IPS DF 6.9 (cell line): Measurements from ENCODE around the gene EPG5.
A peak's percentile ranks its signal among the peaks of the same experiment; 100 is the strongest.

Source experiments
- DNase-seq: peaks from one replicate; pipeline ENCODE4 v3.0.0-alpha.2; 2013; ENCODE audit warnings: low read depth, low spot score
- H3K27ac ChIP-seq: one replicate; pipeline ENCODE4 v1.5.1; 2013; ENCODE audit warnings: low read length, control low read depth
- H3K27me3 ChIP-seq: 2 replicates; pipeline ENCODE4 v1.6.1; 2013; ENCODE audit warnings: mild to moderate bottlenecking, low read length; ENCODE audit not compliant: control insufficient read depth, insufficient read depth
- H3K36me3 ChIP-seq: 2 replicates; pipeline ENCODE4 v1.6.1; 2013; ENCODE audit warnings: low read length; ENCODE audit not compliant: control insufficient read depth, insufficient read depth
- H3K4me1 ChIP-seq: 2 replicates; pipeline ENCODE4 v1.6.1; 2013; ENCODE audit warnings: low read length; ENCODE audit not compliant: control insufficient read depth, insufficient read depth
- H3K4me3 ChIP-seq: 2 replicates; pipeline ENCODE4 v1.5.1; 2013; ENCODE audit warnings: mild to moderate bottlenecking, low read length
- H3K9me3 ChIP-seq: 2 replicates; pipeline ENCODE4 v1.6.1; 2013; ENCODE audit warnings: low read length, inconsistent platforms; ENCODE audit not compliant: control insufficient read depth, insufficient read depth
- WGBS: extraction: QIAGEN DNeasy Blood & Tissue Kit; methylation state at CpG from one replicate; pipeline ENCODE4 v1.1.7; 2013; ENCODE audit warnings: mixed read lengths, missing lambda C conversion rate; ENCODE audit not compliant: insufficient read length, insufficient coverage; 5-methylcytosine and 5-hydroxymethylcytosine counted together

The EPG5 gene

GRCh38 chr18:45967007-45967706, at the start of gene EPG5:
Gene EPG5, minus strand, starts transcription at chr18:45967329. Its CDS starts 90 bp downstream, at chr18:45967239.
- no CpG with 5 or more reads among the region's 50 CpGs for WGBS
- Histone ChIP-seq H3K36me3 (no peaks in the 10 kb centered on the region), H3K4me3 (peak within 1 kb of the TSS; percentile 66; the same call in 1 of the 2 replicates), H3K9me3 (no peaks in the 10 kb centered on the region), H3K4me1 (no peaks in the 10 kb centered on the region), H3K27ac (no peak within 1 kb of the TSS), H3K27me3 (no peaks in the 10 kb centered on the region)
- DNase-seq: peak; percentile 92

DNA sequence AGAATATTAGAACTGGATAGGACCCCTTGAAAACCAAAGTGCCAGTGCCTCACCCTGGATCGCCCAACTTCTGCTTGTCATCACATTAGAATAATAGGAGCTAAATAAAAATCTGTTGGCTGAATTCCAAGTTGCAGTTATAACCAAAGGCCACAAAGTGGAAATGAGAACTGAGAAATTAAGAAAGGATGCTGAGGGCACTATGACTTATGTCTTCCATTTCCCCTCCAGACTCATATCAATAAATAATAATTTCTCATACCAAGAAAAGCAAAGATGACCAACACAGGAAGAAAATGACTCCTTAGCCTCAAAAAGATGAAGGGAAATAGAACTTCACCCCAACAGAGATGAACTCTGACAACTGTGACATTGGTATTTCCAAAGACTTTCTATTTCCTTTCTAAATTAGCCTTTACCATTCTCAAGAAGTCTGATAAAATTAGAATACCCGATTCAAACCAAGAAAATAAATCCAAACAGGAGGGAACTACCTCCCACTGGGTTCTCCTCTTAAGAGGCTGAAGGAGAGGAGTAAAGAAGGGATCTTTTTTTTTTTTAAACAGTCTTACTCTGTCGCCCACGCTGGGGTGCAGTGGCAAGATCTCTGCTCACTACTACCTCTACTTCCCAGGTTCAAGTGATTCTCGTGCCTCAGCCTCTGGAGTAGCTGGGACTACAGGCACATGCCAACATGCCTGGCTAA, 46.5 kb upstream of the EPG5 start:
- H3K4me3 ChIP-seq: no peak overlapping the region
- WGBS: no CpG with 5 or more reads among the region's 5 CpGs
- no peaks in the 10 kb centered on the region for H3K27me3 ChIP-seq
- no peaks in the 10 kb centered on the region for H3K36me3 ChIP-seq
- H3K27ac ChIP-seq: no peak overlapping the region
- DNase-seq: no peak
- no peaks in the 10 kb centered on the region for H3K4me1 ChIP-seq
- no peaks in the 10 kb centered on the region for H3K9me3 ChIP-seq

DNA sequence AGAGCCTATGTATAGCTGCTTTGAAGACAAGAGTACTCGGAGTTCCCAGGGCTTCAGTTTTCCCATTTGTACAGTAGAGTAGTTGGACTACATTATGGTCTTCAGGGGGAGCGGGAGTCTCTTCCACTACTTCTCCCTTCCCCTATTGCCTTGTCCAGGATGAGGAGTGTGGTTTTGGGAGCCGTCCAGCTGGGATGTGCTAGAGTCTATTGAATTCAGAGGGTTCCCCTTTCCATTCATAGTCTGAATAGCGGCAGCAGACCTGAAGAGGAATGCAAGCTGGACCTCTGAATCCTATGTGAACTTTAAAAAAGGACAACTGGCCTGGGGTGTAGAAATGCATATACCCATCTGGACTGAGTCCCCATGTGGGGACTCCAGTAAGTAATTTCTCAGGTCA, 43.5 kb upstream of the EPG5 start:
- Histone ChIP-seq H3K27me3 (no peaks in the 10 kb centered on the region), H3K36me3 (no peaks in the 10 kb centered on the region), H3K4me1 (no peaks in the 10 kb centered on the region), H3K9me3 (no peaks in the 10 kb centered on the region), H3K4me3 (no peak overlapping the region), H3K27ac (no peak overlapping the region)
- no peak for DNase-seq
- no CpG with 5 or more reads among the region's 4 CpGs for WGBS

DNA sequence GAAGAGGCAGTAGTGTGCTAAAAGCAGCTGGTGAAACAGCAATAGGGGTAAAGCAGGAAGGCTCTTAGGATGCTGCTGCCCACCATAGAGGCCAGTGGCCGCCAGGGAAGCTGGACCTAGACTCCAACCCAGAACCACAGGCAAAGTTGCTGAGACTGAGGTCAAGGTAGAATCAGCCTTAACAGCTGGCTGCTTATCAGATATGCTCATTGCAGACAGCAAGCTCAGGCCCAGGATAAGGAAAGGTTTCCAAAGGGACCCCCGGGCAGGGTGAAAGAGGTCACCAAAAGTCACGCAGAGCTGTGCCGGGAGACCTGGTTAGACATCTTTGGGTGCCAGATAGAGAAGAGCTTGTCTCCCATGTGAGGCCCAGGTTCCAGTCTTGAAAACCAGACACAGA, 42.9 kb upstream of the EPG5 start:
- Histone ChIP-seq H3K27ac (no peak overlapping the region), H3K4me3 (no peak overlapping the region), H3K36me3 (no peaks in the 10 kb centered on the region), H3K4me1 (no peaks in the 10 kb centered on the region), H3K9me3 (no peaks in the 10 kb centered on the region), H3K27me3 (no peaks in the 10 kb centered on the region)
- DNase-seq: no peak
- WGBS: no CpG with 5 or more reads among the region's 4 CpGs

DNA sequence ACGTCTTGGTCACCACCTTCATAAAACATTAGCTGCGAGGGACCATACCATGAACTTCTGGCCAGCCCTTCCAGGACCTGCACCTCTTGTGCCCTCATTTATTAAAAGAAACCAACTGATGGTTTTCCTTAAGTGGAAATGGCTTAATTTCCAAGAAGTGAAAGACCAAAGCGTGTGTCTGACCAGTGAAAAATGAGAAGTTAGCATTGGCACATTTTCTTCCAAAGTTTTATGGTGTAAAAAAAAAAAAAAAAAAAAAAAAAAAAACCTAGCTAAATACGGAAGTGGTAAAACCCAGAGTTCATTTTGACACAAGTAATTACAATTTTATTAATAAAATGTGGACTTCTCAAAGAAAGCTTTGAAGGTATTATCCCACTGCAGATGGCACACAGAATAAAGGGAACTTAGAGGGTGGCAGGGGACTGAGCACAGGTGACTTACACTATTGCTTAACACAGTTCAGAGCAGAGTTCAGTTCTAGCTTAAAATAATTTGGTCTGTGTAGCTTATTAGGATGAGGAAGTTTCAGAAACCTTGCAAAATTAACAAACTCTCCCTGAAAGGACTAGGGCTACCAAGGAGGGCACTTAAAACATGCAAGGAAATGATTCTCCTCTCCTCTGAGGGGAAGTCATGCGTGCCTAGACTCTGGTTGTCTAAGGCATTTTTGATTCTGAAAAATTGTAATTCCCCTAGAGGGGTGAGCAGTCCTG, 42.2 kb upstream of the EPG5 start:
- no peaks in the 10 kb centered on the region for H3K27me3 ChIP-seq
- no peaks in the 10 kb centered on the region for H3K36me3 ChIP-seq
- H3K27ac ChIP-seq: no peak overlapping the region
- H3K9me3 ChIP-seq: no peaks in the 10 kb centered on the region
- no peaks in the 10 kb centered on the region for H3K4me1 ChIP-seq
- no peak overlapping the region for H3K4me3 ChIP-seq
- no CpG with 5 or more reads among the region's 5 CpGs for WGBS
- no peak for DNase-seq

GRCh38 chr18:46008531-46008930, 41.4 kb upstream of the EPG5 start:
- H3K9me3 ChIP-seq: no peaks in the 10 kb centered on the region
- no peaks in the 10 kb centered on the region for H3K4me1 ChIP-seq
- no peaks in the 10 kb centered on the region for H3K36me3 ChIP-seq
- no peaks in the 10 kb centered on the region for H3K27me3 ChIP-seq
- no peak overlapping the region for H3K27ac ChIP-seq
- WGBS: no CpG with 5 or more reads among the region's 8 CpGs
- no peak overlapping the region for H3K4me3 ChIP-seq
- DNase-seq: no peak

DNA sequence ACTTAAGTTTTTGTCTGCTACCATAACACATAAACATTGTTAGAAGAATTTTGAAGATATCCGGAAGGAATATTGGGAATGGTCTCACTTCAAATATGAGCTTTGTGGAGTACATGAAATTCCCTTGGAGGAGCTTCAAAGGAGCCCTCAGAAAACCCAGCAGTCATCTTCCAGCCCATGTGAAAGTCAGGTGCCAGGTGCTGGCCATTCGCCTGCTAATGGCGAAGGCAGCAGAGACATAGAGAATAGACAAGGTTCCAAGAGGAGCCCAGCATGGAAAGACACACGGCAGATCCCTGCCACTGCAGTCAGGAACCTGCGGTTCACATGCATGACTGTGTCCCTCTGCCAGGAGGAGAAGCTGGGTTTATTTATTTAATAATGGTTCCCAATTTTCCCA, 40.0 kb upstream of the EPG5 start:
- WGBS: no CpG with 5 or more reads among the region's 5 CpGs
- no peak overlapping the region for H3K27ac ChIP-seq

GRCh38 chr18:46002934-46003333, 35.8 kb upstream of the EPG5 start:
- Histone ChIP-seq H3K9me3 (no peaks in the 10 kb centered on the region), H3K4me3 (no peak overlapping the region), H3K27me3 (no peaks in the 10 kb centered on the region), H3K27ac (no peak overlapping the region), H3K36me3 (no peaks in the 10 kb centered on the region), H3K4me1 (no peaks in the 10 kb centered on the region)
- DNase-seq: no peak
- WGBS: no CpG with 5 or more reads among the region's 1 CpG

More for the DNA sequence above, 40.0 kb upstream of the EPG5 start:
- H3K27me3 ChIP-seq: no peaks in the 10 kb centered on the region
- no peaks in the 10 kb centered on the region for H3K9me3 ChIP-seq
- no peak for DNase-seq
- no peaks in the 10 kb centered on the region for H3K36me3 ChIP-seq
- H3K4me3 ChIP-seq: no peak overlapping the region
- no peaks in the 10 kb centered on the region for H3K4me1 ChIP-seq

DNA sequence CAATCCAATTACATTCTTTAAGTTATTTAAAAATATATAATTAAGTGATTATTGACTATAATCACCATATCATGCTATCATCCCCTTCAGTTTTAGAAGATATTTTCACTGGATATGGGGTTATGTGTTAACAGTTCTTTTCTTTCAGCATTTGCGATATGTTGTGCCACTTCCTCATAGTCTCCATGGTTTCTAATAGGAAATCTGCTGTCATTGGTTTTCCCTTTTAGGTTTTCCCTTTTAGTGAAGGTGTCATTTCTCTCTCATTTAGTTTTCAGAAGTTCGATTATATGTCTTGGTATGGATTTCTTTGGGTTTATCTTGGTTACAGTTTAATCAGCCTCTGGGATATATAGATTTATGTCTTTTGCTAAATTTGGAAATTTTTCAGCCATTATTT, 34.8 kb upstream of the EPG5 start:
- H3K9me3 ChIP-seq: no peaks in the 10 kb centered on the region
- WGBS: no CpG with 5 or more reads among the region's 2 CpGs
- no peak overlapping the region for H3K27ac ChIP-seq
- no peaks in the 10 kb centered on the region for H3K36me3 ChIP-seq
- no peak overlapping the region for H3K4me3 ChIP-seq
- no peak for DNase-seq
- H3K4me1 ChIP-seq: no peaks in the 10 kb centered on the region
- H3K27me3 ChIP-seq: no peaks in the 10 kb centered on the region

GRCh38 chr18:46001074-46001473, 33.9 kb upstream of the EPG5 start:
- Histone ChIP-seq H3K9me3 (no peaks in the 10 kb centered on the region), H3K36me3 (no peaks in the 10 kb centered on the region), H3K27ac (no peak overlapping the region), H3K27me3 (no peaks in the 10 kb centered on the region), H3K4me3 (no peak overlapping the region), H3K4me1 (no peaks in the 10 kb centered on the region)
- WGBS: no CpG with 5 or more reads among the region's 1 CpG
- no peak for DNase-seq
